K562 (cell line): ENCODE results near the gene GAL3ST3. TPM values are rescaled to one million over a fixed set of nuclear protein-coding genes. Genes with fewer than 3 reads are reported as not detected.

Experiments
- ATF3 ChIP-seq, 2 experiments: fragments of 450-650 bp in 1 of 2; sonication (generic) in 1 of 2; formaldehyde crosslinking in 1 of 2; IDR thresholded peaks in 1 of 2; conservative IDR thresholded peaks in 1 of 2; 2 replicates each; pipeline versions ENCODE4 v1.6.1 to v1.8.1; 2016 to 2023; ENCODE audit warnings: mild to moderate bottlenecking in 2 of 2, moderate library complexity in 2 of 2, inconsistent platforms in 1 of 2, missing genetic modification reagents in 1 of 2
- CREM ChIP-seq: IDR thresholded peaks from 2 replicates; pipeline ENCODE4 v1.6.1; 2014; ENCODE audit warnings: antibody characterized with exemption, low read depth
- E2F6 ChIP-seq, 2 experiments: IDR thresholded peaks; 2 replicates each; pipeline ENCODE4 v1.6.1; 2011; ENCODE audit warnings: borderline replicate concordance in 1 of 2, control low read depth in 1 of 2, low read depth in 1 of 2, low read length in 1 of 2, mild to moderate bottlenecking in 1 of 2, mixed read lengths in 1 of 2, moderate library complexity in 1 of 2; ENCODE audit not compliant: insufficient read depth in 1 of 2, insufficient read length in 1 of 2, poor library complexity in 1 of 2, severe bottlenecking in 1 of 2; ENCODE audit errors: extremely low read depth in 1 of 2
- EGR1 ChIP-seq: fragments of 450-650 bp; conservative IDR thresholded peaks from 2 replicates; pipeline ENCODE4 v1.6.1; 2017; ENCODE audit warnings: mild to moderate bottlenecking
- GABPA ChIP-seq: fragments of 200-800 bp; sonication (Bioruptor generic); conservative IDR thresholded peaks from 2 replicates; pipeline ENCODE4 v1.6.1; 2016; ENCODE audit warnings: low read depth, missing genetic modification characterization, missing compliant biosample characterization
- HMG20A ChIP-seq: fragments of 450-650 bp; formaldehyde crosslinking; conservative IDR thresholded peaks from 2 replicates; pipeline ENCODE4 v1.4.0; 2020; ENCODE audit warnings: mild to moderate bottlenecking, mixed read lengths
- JUN ChIP-seq, 2 experiments: sonication (generic) in 1 of 2; formaldehyde crosslinking in 1 of 2; IDR thresholded peaks; 2 replicates each; pipeline versions ENCODE4 v1.6.1 to v1.8.0; 2012 to 2022; ENCODE audit warnings: borderline replicate concordance in 2 of 2, mild to moderate bottlenecking in 2 of 2, improper control_type of control experiment in 1 of 2, low read depth in 1 of 2, low read length in 1 of 2, missing genetic modification reagents in 1 of 2
- JUND ChIP-seq, 2 experiments: IDR thresholded peaks; 2 replicates in 1 of 2; 3 replicates in 1 of 2; pipeline ENCODE4 v1.6.1; 2011; ENCODE audit warnings: borderline replicate concordance in 2 of 2, low read depth in 2 of 2, low read length in 2 of 2, improper control_type of control experiment in 1 of 2, missing biosample characterization in 1 of 2, missing genetic modification characterization in 1 of 2, missing genetic modification reagents in 1 of 2
- KAT8 ChIP-seq: fragments of 450-650 bp; IDR thresholded peaks from 2 replicates; pipeline ENCODE4 v1.6.1; 2016; ENCODE audit warnings: low read depth, mild to moderate bottlenecking
- MAZ ChIP-seq, 2 experiments: fragments of 450-650 bp in 1 of 2; sonication (generic) in 1 of 2; formaldehyde crosslinking; IDR thresholded peaks in 1 of 2; conservative IDR thresholded peaks in 1 of 2; 2 replicates each; pipeline versions ENCODE4 v1.4.0 to v1.5.0; 2020; ENCODE audit warnings: mild to moderate bottlenecking in 1 of 2, missing genetic modification reagents in 1 of 2
- MYNN ChIP-seq, 2 experiments: sonication (generic); formaldehyde crosslinking in 1 of 2; IDR thresholded peaks; 2 replicates each; pipeline versions ENCODE4 v1.5.0 to v1.6.1; 2016 to 2020; ENCODE audit warnings: antibody characterized with exemption in 1 of 2, missing genetic modification reagents in 1 of 2
- NFE2 ChIP-seq: IDR thresholded peaks from 2 replicates; pipeline ENCODE4 v1.6.1; 2014; ENCODE audit warnings: antibody characterized with exemption, low read depth
- POLR2AphosphoS2 ChIP-seq: IDR thresholded peaks from 2 replicates; pipeline ENCODE4 v1.6.1; 2012; ENCODE audit warnings: low read length, improper control_type of control experiment
- RBFOX2 ChIP-seq: fragments of 200-400 bp; formaldehyde crosslinking; IDR thresholded peaks from 2 replicates; pipeline ENCODE4 v1.6.1; 2017; ENCODE audit warnings: low read depth, mild to moderate bottlenecking, low read length, moderate library complexity
- RFX1 ChIP-seq: fragments of 450-650 bp; IDR thresholded peaks from 2 replicates; pipeline ENCODE4 v1.6.1; 2016; ENCODE audit warnings: mild to moderate bottlenecking, moderate library complexity
- SAFB ChIP-seq: fragments of 200-400 bp; formaldehyde crosslinking; IDR thresholded peaks from 2 replicates; pipeline ENCODE4 v1.6.1; 2017; ENCODE audit warnings: low read depth, low read length, borderline replicate concordance
- SREBF2 ChIP-seq: sonication (generic); formaldehyde crosslinking; IDR thresholded peaks from 2 replicates; pipeline ENCODE4 v1.4.0; 2020; ENCODE audit warnings: mild to moderate bottlenecking, missing genetic modification reagents
- VEZF1 ChIP-seq: fragments of 200-800 bp; sonication (Bioruptor generic); IDR thresholded peaks from 2 replicates; pipeline ENCODE4 v1.6.1; 2017; ENCODE audit warnings: missing genetic modification characterization, missing compliant biosample characterization
- YY1 ChIP-seq, 3 experiments: IDR thresholded peaks; 2 replicates each; pipeline ENCODE4 v1.6.1; 2011; ENCODE audit warnings: low read length in 2 of 3, mild to moderate bottlenecking in 2 of 3, moderate library complexity in 2 of 3, borderline replicate concordance in 1 of 3, control low read depth in 1 of 3, low read depth in 1 of 3; ENCODE audit not compliant: insufficient read depth in 3 of 3, insufficient replicate concordance in 2 of 3, control insufficient read depth in 1 of 3, insufficient read length in 1 of 3; ENCODE audit errors: extremely low read depth in 1 of 3
- ZBTB7A ChIP-seq: IDR thresholded peaks from 2 replicates; pipeline ENCODE4 v1.6.1; 2011; ENCODE audit warnings: low read depth, mild to moderate bottlenecking, low read length, moderate library complexity, borderline replicate concordance; ENCODE audit not compliant: control insufficient read depth
- ZNF143 ChIP-seq: sonication (generic); formaldehyde crosslinking; IDR thresholded peaks from 2 replicates; pipeline ENCODE4 v1.9.0; 2022; ENCODE audit warnings: mild to moderate bottlenecking, missing genetic modification reagents
- polyA plus RNA-seq, 8 experiments: library from polyadenylated mRNA; depleted of rRNA in 4 of 8; stranded (reverse) in 5 of 8; unstranded in 3 of 8; fragments of >200 nt; fragmentation: Nextera tagmentation in 2 of 8; fragmentation: Illumina TruSeq in 1 of 8; extraction: Ambion mirVana in 2 of 8; extraction: Trizol in 1 of 8; gene quantifications; 2 replicates each; pipeline versions ENCODE4 v1.2.1 to v1.2.3, GENCODE V29; 2011 to 2014; ENCODE audit warnings: inconsistent platforms in 1 of 8, missing spikeins in 1 of 8
- total RNA-seq, 7 experiments: library from RNA; depleted of rRNA in 6 of 7; stranded (reverse); fragments of >200 nt in 6 of 7; fragmentation: Illumina TruSeq in 2 of 7; extraction: Trizol in 2 of 7; gene quantifications; 2 replicates each; pipeline versions ENCODE4 v1.2.1 to v1.2.3, GENCODE V29; 2011 to 2021; ENCODE audit warnings: low replicate concordance in 1 of 7

The GAL3ST3 gene
- total and polyA plus RNA-seq, 9 of the 15 experiments (the other 6 are each of a cell fraction or from before 2014, with no cell fraction given), result not detected

- no peak for TF ChIP-seq SAFB
- TF ChIP-seq CREM, result peak; percentile 54
- no peak for TF ChIP-seq E2F6 (IDR thresholded peaks at IDR 0.05; ENCODE audit: borderline replicate concordance in 1 of 2, extremely low read depth in 1 of 2, insufficient read depth in 1 of 2, insufficient read length in 1 of 2, low read depth in 1 of 2, low read length in 1 of 2, poor library complexity in 1 of 2, severe bottlenecking in 1 of 2)
- TF ChIP-seq EGR1, result peak; percentile 94
- TF ChIP-seq GABPA (tag), result peak; percentile 47
- peak; percentile 89 for TF ChIP-seq VEZF1 (CRISPR knock-in tag)
- TF ChIP-seq ZBTB7A, result 0 out of 2 replicates have a peak, but pooled peaks have one; percentile 9
- no peak for TF ChIP-seq RFX1
- peak; percentile 69 to 77; a peak in 2 of 4 replicates for TF ChIP-seq MAZ (CRISPR knock-in tag; conservative IDR thresholded peaks at IDR 0.05 in 1 of 2, IDR thresholded peaks at IDR 0.05 in 1 of 2)
- peak; percentile 87 for TF ChIP-seq JUN (IDR thresholded peaks at IDR 0.05; ENCODE audit: borderline replicate concordance, low read depth, low read length)
- TF ChIP-seq JUN (CRISPR knock-in tag; IDR thresholded peaks at IDR 0.05; ENCODE audit: borderline replicate concordance), result no peak
- peak; percentile 87 for TF ChIP-seq ATF3 (IDR thresholded peaks at IDR 0.05)
- no peak for TF ChIP-seq ATF3 (CRISPR knock-in tag; conservative IDR thresholded peaks at IDR 0.05)
- TF ChIP-seq KAT8, result no peak
- TF ChIP-seq ZNF143, result no peak
- TF ChIP-seq SREBF2 (CRISPR knock-in tag), result no peak
- TF ChIP-seq MYNN (IDR thresholded peaks at IDR 0.05), result peak; percentile 68; the same call in 1 of the 2 replicates
- no peak for TF ChIP-seq MYNN (CRISPR knock-in tag; IDR thresholded peaks at IDR 0.05)
- no peak for TF ChIP-seq HMG20A (CRISPR knock-in tag)
- TF ChIP-seq JUND (IDR thresholded peaks at IDR 0.05; ENCODE audit: borderline replicate concordance, low read depth, low read length), result peak; percentile 95
- TF ChIP-seq JUND (tag; IDR thresholded peaks at IDR 0.05; ENCODE audit: borderline replicate concordance, low read depth, low read length), result peak; percentile 84; the same call in 1 of the 3 replicates
- peak; percentile 54; the same call in 1 of the 2 replicates for TF ChIP-seq RBFOX2
- peak in 1 of 3 experiments; percentile 10 for TF ChIP-seq YY1 (IDR thresholded peaks at IDR 0.05; ENCODE audit: borderline replicate concordance in 1 of 3, control insufficient read depth in 1 of 3, extremely low read depth in 1 of 3, insufficient read depth in 3 of 3, insufficient read length in 1 of 3, insufficient replicate concordance in 2 of 3, low read depth in 1 of 3, low read length in 2 of 3)
- TF ChIP-seq NFE2, result peak; percentile 50; the same call in 1 of the 2 replicates
- no peak for TF ChIP-seq POLR2AphosphoS2
Measured at GRCh38 chr11:66020618-66021357, 28.2 kb downstream of the GAL3ST3 start (continued).
